Heart left ventricle (tissue), 13 donors: ENCODE data around the gene YPEL2.

Source experiments
- CTCF ChIP-seq, 12 donors: fragments of 200-600 bp; sonication (generic) in 4 of 12; IDR thresholded peaks; one replicate each; pipeline versions ENCODE4 v1.5.0 to v1.8.0; 2018 to 2022; ENCODE audit warnings: antibody characterized with exemption in 12 of 12, mild to moderate bottlenecking in 5 of 12
- POLR2A ChIP-seq, 2 donors: fragments of 450-650 bp; IDR thresholded peaks; one replicate each; pipeline ENCODE4 v1.6.1; 2017; ENCODE audit warnings: antibody characterized with exemption in 2 of 2, mild to moderate bottlenecking in 2 of 2, moderate library complexity in 2 of 2
- donor health status: ischemic (EF 13 %, LVEDD 7.1; RV severe dilation, severe dysfunction).
- donor health status: DM: no; HTN: yes; CAD: no.
- donor health status: DM: no; HTN: no; CAD: no.
- donor health status: ischemic (EF 25% LVEDD 6.9; RV normal size, moderate dysfunction).
- donor health status: ischemic (EF 25% LVEDD 5.7; RV mildly dilated, moderate dysfunction).
- donor health status: ischemic (EF 35%, LVEDD 5.7; RV mildly dilated, moderate dysfunction).
- donor health status: nonischemic (EF 11% LVEDD 7.7; RV severe dilation, severe dysfunction).
- donor health status: DM: yes; HTN: yes; CAD: no.
- donor health status: PGD.
- donor health status: ischemic (EF 29% LVEDD 5.4; RV normal size, mild dysfunction).
- donor health status: nonischemic (EF 23%, LVEDD 6.1; RV moderate dilation, normal function).

GRCh38 chr17:59353106-59353854, 21.8 kb downstream of the YPEL2 start:
- TF ChIP-seq POLR2A (IDR thresholded peaks at IDR 0.05) (no peak), CTCF (IDR thresholded peaks at IDR 0.05) (no peak)
